Measurements from ENCODE around the gene ATP1B3.

Gene ATP1B3

GRCh38 chr3:141876381-141876890, at the start of gene ATP1B3:
Gene ATP1B3 (plus strand): TSS chr3:141876643. CDS start chr3:141876802, 159 bp downstream.
- Histone ChIP-seq H3K27me3 (ENCODE audit: insufficient read depth, low read length) (no peaks in the 10 kb centered on the region), H3K4me3 (ENCODE audit: low read depth, low read length) (peak within 1 kb of the TSS; percentile 99), H3K4me1 (ENCODE audit: control insufficient read depth, insufficient read depth, low read length, unreplicated experiment) (peaks cover 7% of the 10 kb centered on the region), H3K27ac (ENCODE audit: low read depth, low read length) (peak within 1 kb of the TSS; percentile 99), H3K79me2 (ENCODE audit: control insufficient read depth, insufficient read depth, low read length, unreplicated experiment) (peaks cover 41% of the 10 kb centered on the region), H3K36me3 (ENCODE audit: insufficient read depth, low read length) (no peaks in the 10 kb centered on the region), H2AFZ (ENCODE audit: low read length, unreplicated experiment) (peak within 1 kb of the TSS; percentile 98)

GRCh38 chr3:141828487-141828886, 48.0 kb upstream of the ATP1B3 start:
- no peak overlapping the region for H3K4me3 ChIP-seq (ENCODE audit: low read depth, low read length)
- no peaks in the 10 kb centered on the region for H3K36me3 ChIP-seq (ENCODE audit: insufficient read depth, low read length)
- no peak overlapping the region for H2AFZ ChIP-seq (ENCODE audit: low read length, unreplicated experiment)
- no peak overlapping the region for H3K27ac ChIP-seq (ENCODE audit: low read depth, low read length)
- H3K27me3 ChIP-seq (ENCODE audit: insufficient read depth, low read length), result peaks cover 9% of the 10 kb centered on the region; the same call in 1 of the 2 replicates
- H3K79me2 ChIP-seq (ENCODE audit: control insufficient read depth, insufficient read depth, low read length, unreplicated experiment), result no peaks in the 10 kb centered on the region
- no peaks in the 10 kb centered on the region for H3K4me1 ChIP-seq (ENCODE audit: control insufficient read depth, insufficient read depth, low read length, unreplicated experiment)

GRCh38 chr3:141828890-141829289, 47.6 kb upstream of the ATP1B3 start:
- no peak overlapping the region for H2AFZ ChIP-seq (ENCODE audit: low read length, unreplicated experiment)
- peaks cover 9% of the 10 kb centered on the region; the same call in 1 of the 2 replicates for H3K27me3 ChIP-seq (ENCODE audit: insufficient read depth, low read length)
- no peak overlapping the region for H3K27ac ChIP-seq (ENCODE audit: low read depth, low read length)

GRCh38 chr3:141830508-141830907, 45.9 kb upstream of the ATP1B3 start:
- Histone ChIP-seq H3K79me2 (ENCODE audit: control insufficient read depth, insufficient read depth, low read length, unreplicated experiment) (no peaks in the 10 kb centered on the region), H3K36me3 (ENCODE audit: insufficient read depth, low read length) (no peaks in the 10 kb centered on the region), H3K27me3 (ENCODE audit: insufficient read depth, low read length) (peaks cover 9% of the 10 kb centered on the region; the same call in 1 of the 2 replicates), H2AFZ (ENCODE audit: low read length, unreplicated experiment) (no peak overlapping the region), H3K4me3 (ENCODE audit: low read depth, low read length) (no peak overlapping the region), H3K27ac (ENCODE audit: low read depth, low read length) (no peak overlapping the region), H3K4me1 (ENCODE audit: control insufficient read depth, insufficient read depth, low read length, unreplicated experiment) (no peaks in the 10 kb centered on the region)

More at GRCh38 chr3:141828890-141829289, 47.6 kb upstream of the ATP1B3 start:
- Histone ChIP-seq H3K4me1 (ENCODE audit: control insufficient read depth, insufficient read depth, low read length, unreplicated experiment) (no peaks in the 10 kb centered on the region), H3K79me2 (ENCODE audit: control insufficient read depth, insufficient read depth, low read length, unreplicated experiment) (no peaks in the 10 kb centered on the region), H3K36me3 (ENCODE audit: insufficient read depth, low read length) (no peaks in the 10 kb centered on the region), H3K4me3 (ENCODE audit: low read depth, low read length) (no peak overlapping the region)

- Histone ChIP-seq H3K4me3 (ENCODE audit: low read depth, low read length) (no peak overlapping the region), H3K4me1 (ENCODE audit: control insufficient read depth, insufficient read depth, low read length, unreplicated experiment) (no peaks in the 10 kb centered on the region), H2AFZ (ENCODE audit: low read length, unreplicated experiment) (no peak overlapping the region), H3K27ac (ENCODE audit: low read depth, low read length) (no peak overlapping the region), H3K36me3 (ENCODE audit: insufficient read depth, low read length) (no peaks in the 10 kb centered on the region), H3K27me3 (ENCODE audit: insufficient read depth, low read length) (peaks cover 9% of the 10 kb centered on the region; the same call in 1 of the 2 replicates), H3K79me2 (ENCODE audit: control insufficient read depth, insufficient read depth, low read length, unreplicated experiment) (no peaks in the 10 kb centered on the region)
These were observed 42.2 kb upstream of the ATP1B3 start for GRCh38 chr3:141834292-141834691.

GRCh38 chr3:141835557-141836229, 40.8 kb upstream of the ATP1B3 start:
- H3K36me3 ChIP-seq (ENCODE audit: insufficient read depth, low read length), result no peaks in the 10 kb centered on the region
- H2AFZ ChIP-seq (ENCODE audit: low read length, unreplicated experiment), result no peak overlapping the region
- peaks cover 9% of the 10 kb centered on the region; the same call in 1 of the 2 replicates for H3K27me3 ChIP-seq (ENCODE audit: insufficient read depth, low read length)
- peaks cover 3% of the 10 kb centered on the region for H3K4me1 ChIP-seq (ENCODE audit: control insufficient read depth, insufficient read depth, low read length, unreplicated experiment)
- no peaks in the 10 kb centered on the region for H3K79me2 ChIP-seq (ENCODE audit: control insufficient read depth, insufficient read depth, low read length, unreplicated experiment)
- H3K27ac ChIP-seq (ENCODE audit: low read depth, low read length), result no peak overlapping the region
- H3K4me3 ChIP-seq (ENCODE audit: low read depth, low read length), result no peak overlapping the region

- no peak overlapping the region for H3K4me3 ChIP-seq (ENCODE audit: low read depth, low read length)
- no peaks in the 10 kb centered on the region for H3K27me3 ChIP-seq (ENCODE audit: insufficient read depth, low read length)
- peaks cover 11% of the 10 kb centered on the region for H3K4me1 ChIP-seq (ENCODE audit: control insufficient read depth, insufficient read depth, low read length, unreplicated experiment)
These were observed 37.1 kb upstream of the ATP1B3 start for GRCh38 chr3:141839389-141839788.

GRCh38 chr3:141840737-141841544, 35.5 kb upstream of the ATP1B3 start:
- Histone ChIP-seq H3K27ac (ENCODE audit: low read depth, low read length) (peak overlapping the region; percentile 69), H3K4me3 (ENCODE audit: low read depth, low read length) (peak overlapping the region; percentile 55), H3K4me1 (ENCODE audit: control insufficient read depth, insufficient read depth, low read length, unreplicated experiment) (peaks cover 11% of the 10 kb centered on the region), H2AFZ (ENCODE audit: low read length, unreplicated experiment) (peak overlapping the region; percentile 67), H3K27me3 (ENCODE audit: insufficient read depth, low read length) (no peaks in the 10 kb centered on the region), H3K79me2 (ENCODE audit: control insufficient read depth, insufficient read depth, low read length, unreplicated experiment) (no peaks in the 10 kb centered on the region), H3K36me3 (ENCODE audit: insufficient read depth, low read length) (no peaks in the 10 kb centered on the region)

More at GRCh38 chr3:141839389-141839788, 37.1 kb upstream of the ATP1B3 start:
- Histone ChIP-seq H3K27ac (ENCODE audit: low read depth, low read length) (no peak overlapping the region), H2AFZ (ENCODE audit: low read length, unreplicated experiment) (no peak overlapping the region), H3K36me3 (ENCODE audit: insufficient read depth, low read length) (no peaks in the 10 kb centered on the region), H3K79me2 (ENCODE audit: control insufficient read depth, insufficient read depth, low read length, unreplicated experiment) (no peaks in the 10 kb centered on the region)

GRCh38 chr3:141844108-141844507, 32.3 kb upstream of the ATP1B3 start:
- Histone ChIP-seq H3K27ac (ENCODE audit: low read depth, low read length) (no peak overlapping the region), H3K4me1 (ENCODE audit: control insufficient read depth, insufficient read depth, low read length, unreplicated experiment) (peaks cover 11% of the 10 kb centered on the region), H3K4me3 (ENCODE audit: low read depth, low read length) (no peak overlapping the region), H3K79me2 (ENCODE audit: control insufficient read depth, insufficient read depth, low read length, unreplicated experiment) (no peaks in the 10 kb centered on the region), H3K27me3 (ENCODE audit: insufficient read depth, low read length) (no peaks in the 10 kb centered on the region), H3K36me3 (ENCODE audit: insufficient read depth, low read length) (no peaks in the 10 kb centered on the region), H2AFZ (ENCODE audit: low read length, unreplicated experiment) (no peak overlapping the region)

- H3K4me3 ChIP-seq (ENCODE audit: low read depth, low read length), result no peak overlapping the region
- no peak overlapping the region for H3K27ac ChIP-seq (ENCODE audit: low read depth, low read length)
- no peaks in the 10 kb centered on the region for H3K27me3 ChIP-seq (ENCODE audit: insufficient read depth, low read length)
- H2AFZ ChIP-seq (ENCODE audit: low read length, unreplicated experiment), result no peak overlapping the region
- peaks cover 11% of the 10 kb centered on the region for H3K4me1 ChIP-seq (ENCODE audit: control insufficient read depth, insufficient read depth, low read length, unreplicated experiment)
- no peaks in the 10 kb centered on the region for H3K36me3 ChIP-seq (ENCODE audit: insufficient read depth, low read length)
- no peaks in the 10 kb centered on the region for H3K79me2 ChIP-seq (ENCODE audit: control insufficient read depth, insufficient read depth, low read length, unreplicated experiment)
These were observed 31.6 kb upstream of the ATP1B3 start for GRCh38 chr3:141844812-141845211.
